ENCODE data around the gene RMC1.

RMC1 gene

DNA sequence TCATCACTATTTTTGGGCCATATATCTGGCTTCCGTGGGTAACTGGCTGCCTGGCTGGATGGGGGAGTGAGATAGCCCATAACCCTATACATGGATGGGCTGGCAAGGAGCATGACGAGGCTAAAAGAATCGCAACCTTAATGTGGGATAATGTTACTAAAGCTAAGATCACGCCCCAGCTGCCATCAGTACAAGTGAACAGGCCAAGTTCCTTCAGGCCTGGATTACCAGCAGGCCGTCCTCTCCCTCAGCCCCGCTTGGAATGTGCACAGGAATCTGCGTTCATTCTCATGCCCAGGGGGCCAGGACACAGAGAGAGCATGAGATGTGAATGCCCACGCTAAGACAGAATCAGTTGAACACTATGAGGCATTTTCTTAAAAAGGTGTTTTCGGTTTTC lies 34.7 kb downstream of the RMC1 start:
- FAIRE-seq (no peak), DNase-seq (ENCODE audit: insufficient read length) (no peak)
- no peak for TF ChIP-seq POLR2A (IDR thresholded peaks at IDR 0.05; ENCODE audit: low read depth, low read length)
- TF ChIP-seq TAF1 (IDR thresholded peaks at IDR 0.05; ENCODE audit: borderline replicate concordance, low read depth, low read length), result no peak
- TF ChIP-seq POLR2AphosphoS5 (IDR thresholded peaks at IDR 0.05; ENCODE audit: low read depth, low read length), result no peak

DNA sequence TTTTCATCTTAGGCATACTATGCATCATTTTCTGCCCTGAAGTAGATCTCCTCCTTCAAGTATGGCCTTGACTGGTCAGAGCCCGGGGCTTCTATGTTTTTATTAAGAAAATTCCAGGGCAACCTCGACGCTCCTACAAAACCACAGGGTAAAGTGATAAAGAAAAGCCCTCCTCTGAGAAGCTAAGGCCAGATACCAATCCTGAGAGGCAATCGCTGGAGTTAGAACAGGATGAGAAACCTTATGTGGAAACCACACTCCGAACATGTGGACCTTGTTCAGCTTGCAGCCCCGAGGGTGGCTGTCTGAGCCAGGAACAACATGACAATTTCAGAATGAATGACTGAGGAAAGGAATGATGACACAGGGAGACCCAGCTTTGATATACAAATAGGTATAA lies 35.6 kb downstream of the RMC1 start:
- no peak for DNase-seq (ENCODE audit: insufficient read length)
- FAIRE-seq, result no peak
- TF ChIP-seq POLR2AphosphoS5 (IDR thresholded peaks at IDR 0.05; ENCODE audit: low read depth, low read length) (no peak), POLR2A (IDR thresholded peaks at IDR 0.05; ENCODE audit: low read depth, low read length) (no peak), TAF1 (IDR thresholded peaks at IDR 0.05; ENCODE audit: borderline replicate concordance, low read depth, low read length) (no peak)

DNA sequence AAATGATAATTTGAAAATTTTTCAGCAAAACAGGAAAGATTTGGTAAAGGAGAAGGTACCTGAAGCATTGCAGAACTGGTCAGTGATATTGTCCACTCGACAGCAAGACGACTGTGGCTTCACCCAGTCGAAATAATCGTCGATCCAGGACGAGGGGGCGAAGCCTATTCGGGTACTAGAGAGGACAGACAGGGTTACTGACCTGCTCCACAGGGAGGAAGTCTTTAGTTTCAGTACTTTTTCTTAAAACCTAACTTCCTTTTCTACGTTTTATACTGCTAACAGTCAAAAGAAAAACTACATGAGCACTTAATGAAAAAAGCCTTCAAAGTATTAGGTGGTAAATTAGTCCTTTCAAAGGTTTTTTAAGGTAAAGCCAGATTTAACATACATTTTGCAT lies 36.0 kb downstream of the RMC1 start:
- TF ChIP-seq POLR2AphosphoS5 (IDR thresholded peaks at IDR 0.05; ENCODE audit: low read depth, low read length) (no peak), POLR2A (IDR thresholded peaks at IDR 0.05; ENCODE audit: low read depth, low read length) (no peak), TAF1 (IDR thresholded peaks at IDR 0.05; ENCODE audit: borderline replicate concordance, low read depth, low read length) (no peak)
- no peak for DNase-seq (ENCODE audit: insufficient read length)
- FAIRE-seq, result no peak

DNA sequence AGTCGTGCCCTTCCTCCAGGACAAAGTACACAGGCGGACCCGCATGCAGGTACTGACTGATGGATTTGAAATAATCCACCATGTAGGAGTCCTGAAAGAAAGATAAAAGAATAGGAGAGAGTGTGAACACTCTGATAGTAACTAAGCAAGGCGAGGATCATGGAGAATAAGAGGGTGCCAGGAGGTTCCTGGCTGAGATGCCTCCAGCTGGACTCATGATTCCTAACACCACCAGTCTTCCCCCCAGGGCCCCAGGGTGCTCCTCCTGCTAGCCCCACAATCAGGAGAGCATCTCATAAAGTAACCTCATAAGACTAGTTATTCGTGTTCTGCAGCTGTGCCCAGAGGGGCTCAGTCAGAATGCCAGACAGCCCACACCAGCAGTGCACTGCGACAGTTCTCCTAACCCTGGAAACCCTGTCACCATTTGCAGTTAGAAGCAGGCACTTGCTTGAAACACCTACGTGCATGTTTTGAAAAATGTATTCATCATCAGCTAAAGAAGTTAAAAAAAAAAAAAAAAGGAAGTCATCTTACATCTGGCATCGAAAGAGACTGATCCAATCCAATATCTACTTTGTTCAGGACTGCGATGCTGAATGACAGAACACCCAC lies 36.7 kb downstream of the RMC1 start:
- no peak for FAIRE-seq
- no peak for DNase-seq (ENCODE audit: insufficient read length)
- TF ChIP-seq POLR2A (IDR thresholded peaks at IDR 0.05; ENCODE audit: low read depth, low read length) (no peak), POLR2AphosphoS5 (IDR thresholded peaks at IDR 0.05; ENCODE audit: low read depth, low read length) (no peak), TAF1 (IDR thresholded peaks at IDR 0.05; ENCODE audit: borderline replicate concordance, low read depth, low read length) (no peak)

DNA sequence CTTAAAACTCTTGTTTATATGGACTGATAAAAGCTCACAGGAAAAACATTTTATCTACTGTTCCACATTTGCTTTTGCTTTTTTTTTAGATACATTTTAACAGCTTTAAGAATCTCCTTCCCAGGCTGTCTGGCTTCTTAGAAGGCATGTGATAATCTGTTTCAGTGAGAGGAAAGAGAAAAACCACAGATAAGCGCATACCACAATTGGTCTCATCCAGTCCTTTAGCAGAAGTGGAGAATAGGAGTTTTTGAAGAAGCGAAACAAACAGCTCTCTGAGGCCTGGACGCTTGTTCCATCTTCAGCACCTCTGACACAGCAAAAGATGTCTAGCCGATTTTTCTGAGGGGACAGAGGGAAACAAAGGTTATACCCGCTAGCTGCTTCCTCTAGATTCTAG lies 37.6 kb downstream of the RMC1 start:
- DNase-seq (ENCODE audit: insufficient read length) (no peak), FAIRE-seq (no peak)
- TF ChIP-seq TAF1 (IDR thresholded peaks at IDR 0.05; ENCODE audit: borderline replicate concordance, low read depth, low read length) (no peak), POLR2A (IDR thresholded peaks at IDR 0.05; ENCODE audit: low read depth, low read length) (no peak)

DNA sequence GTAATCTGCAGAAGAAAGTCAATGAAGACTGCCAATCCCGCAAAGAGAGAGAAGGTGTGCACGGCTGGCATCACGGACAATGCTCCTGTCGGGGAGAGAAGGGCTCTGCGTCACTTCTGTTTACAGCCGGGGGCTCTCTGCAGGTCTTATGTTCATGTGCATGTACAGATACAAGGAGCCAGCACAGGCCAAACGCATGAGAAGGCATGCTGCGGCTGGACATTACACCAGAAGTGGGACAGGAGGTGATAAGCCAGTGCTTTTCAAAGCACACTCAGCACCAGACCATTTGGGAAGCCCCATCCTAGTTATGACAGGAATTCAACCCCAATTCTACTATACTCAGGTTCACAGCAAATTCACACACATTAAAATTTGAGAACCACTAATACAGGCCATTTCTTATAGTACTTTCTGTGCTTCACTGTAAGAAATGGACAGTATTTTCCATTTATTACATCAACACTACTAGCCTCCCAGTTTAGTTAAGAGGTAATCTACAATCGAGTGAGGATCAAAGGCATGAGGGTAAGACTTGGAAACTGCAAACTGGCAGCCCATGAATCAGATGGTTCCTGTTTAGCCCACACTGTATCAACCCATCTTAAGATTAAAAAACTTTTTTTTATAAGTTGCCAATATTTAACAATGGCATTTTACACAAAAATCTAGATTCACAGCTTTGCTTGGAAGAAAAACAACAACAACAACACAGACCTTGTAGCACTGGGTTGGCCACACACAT lies 38.2 kb downstream of the RMC1 start:
- DNase-seq (ENCODE audit: insufficient read length) (no peak), FAIRE-seq (no peak)
- TF ChIP-seq TAF1 (IDR thresholded peaks at IDR 0.05; ENCODE audit: borderline replicate concordance, low read depth, low read length) (no peak), POLR2AphosphoS5 (IDR thresholded peaks at IDR 0.05; ENCODE audit: low read depth, low read length) (no peak), POLR2A (IDR thresholded peaks at IDR 0.05; ENCODE audit: low read depth, low read length) (no peak)

DNA sequence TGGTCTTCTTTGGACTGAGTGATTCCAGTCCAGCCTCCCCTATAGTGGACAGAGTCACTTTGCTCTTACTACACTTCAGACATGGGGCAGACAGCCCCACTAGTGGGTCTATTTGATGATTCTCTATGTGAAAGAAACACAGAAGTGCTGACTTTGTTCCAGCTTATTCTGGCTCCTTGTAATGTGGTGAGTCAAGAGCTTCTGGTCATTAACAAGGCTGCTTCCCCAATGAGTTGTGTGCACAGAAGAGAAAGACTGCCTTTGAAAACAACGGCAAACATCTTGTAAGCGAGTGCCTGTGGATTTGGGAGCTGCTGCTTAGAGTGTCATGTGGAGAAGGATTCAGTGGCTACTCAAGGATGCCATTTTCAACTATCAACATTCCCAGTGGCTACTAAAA lies 39.1 kb downstream of the RMC1 start:
- TF ChIP-seq POLR2AphosphoS5 (IDR thresholded peaks at IDR 0.05; ENCODE audit: low read depth, low read length) (no peak), POLR2A (IDR thresholded peaks at IDR 0.05; ENCODE audit: low read depth, low read length) (no peak), TAF1 (IDR thresholded peaks at IDR 0.05; ENCODE audit: borderline replicate concordance, low read depth, low read length) (no peak)
- no peak for DNase-seq (ENCODE audit: insufficient read length)
- no peak for FAIRE-seq

DNA sequence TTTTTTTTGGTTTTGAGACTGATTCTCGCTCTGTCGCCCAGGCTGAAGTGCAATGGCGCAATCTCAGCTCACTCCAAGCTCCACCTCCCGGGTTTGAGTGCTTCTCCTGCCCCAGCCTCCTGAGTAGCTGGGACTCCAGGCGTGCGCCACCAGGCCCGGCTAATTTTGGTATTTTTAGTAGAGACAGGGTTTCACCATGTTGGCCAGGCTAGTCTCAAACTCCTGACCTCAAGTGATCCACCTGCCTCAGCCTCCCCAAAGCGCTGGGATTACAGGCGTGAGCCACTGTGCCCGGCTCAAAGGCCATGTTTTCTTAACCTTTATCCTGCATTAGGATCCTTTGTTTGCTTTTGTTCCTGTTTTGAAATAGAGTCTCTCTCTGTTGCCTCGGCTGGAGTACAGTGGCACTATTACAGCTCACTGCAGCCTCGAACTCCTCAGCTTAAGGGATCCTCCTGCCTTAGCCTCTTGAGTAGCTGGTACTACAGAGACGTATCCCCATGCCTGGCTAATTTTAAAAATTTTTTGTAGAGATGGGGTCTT lies 42.0 kb downstream of the RMC1 start:
- FAIRE-seq (no peak), DNase-seq (ENCODE audit: insufficient read length) (no peak)
- TF ChIP-seq POLR2AphosphoS5 (IDR thresholded peaks at IDR 0.05; ENCODE audit: low read depth, low read length) (no peak), POLR2A (IDR thresholded peaks at IDR 0.05; ENCODE audit: low read depth, low read length) (no peak), TAF1 (IDR thresholded peaks at IDR 0.05; ENCODE audit: borderline replicate concordance, low read depth, low read length) (no peak)

DNA sequence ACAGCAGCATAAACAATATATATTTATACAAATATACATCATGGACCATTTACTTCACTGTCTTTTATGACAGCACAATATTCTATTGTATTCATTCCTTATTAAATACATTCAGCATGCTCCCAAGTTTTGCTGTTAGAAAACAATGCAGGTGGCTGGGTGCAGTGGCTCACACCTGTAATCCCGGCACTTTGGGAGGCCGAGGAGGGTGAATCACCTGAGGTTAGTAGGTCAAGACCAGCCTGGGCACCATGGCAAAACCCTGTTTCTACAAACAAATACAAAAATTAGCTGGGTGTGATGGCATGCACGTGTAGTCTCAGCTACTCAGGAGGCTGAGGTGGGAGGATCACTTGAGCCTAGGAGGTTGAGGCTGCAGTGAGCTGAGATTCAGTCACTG lies 44.0 kb downstream of the RMC1 start:
- TF ChIP-seq POLR2AphosphoS5 (IDR thresholded peaks at IDR 0.05; ENCODE audit: low read depth, low read length) (no peak), POLR2A (IDR thresholded peaks at IDR 0.05; ENCODE audit: low read depth, low read length) (no peak), TAF1 (IDR thresholded peaks at IDR 0.05; ENCODE audit: borderline replicate concordance, low read depth, low read length) (no peak)
- DNase-seq (ENCODE audit: insufficient read length) (no peak), FAIRE-seq (no peak)

DNA sequence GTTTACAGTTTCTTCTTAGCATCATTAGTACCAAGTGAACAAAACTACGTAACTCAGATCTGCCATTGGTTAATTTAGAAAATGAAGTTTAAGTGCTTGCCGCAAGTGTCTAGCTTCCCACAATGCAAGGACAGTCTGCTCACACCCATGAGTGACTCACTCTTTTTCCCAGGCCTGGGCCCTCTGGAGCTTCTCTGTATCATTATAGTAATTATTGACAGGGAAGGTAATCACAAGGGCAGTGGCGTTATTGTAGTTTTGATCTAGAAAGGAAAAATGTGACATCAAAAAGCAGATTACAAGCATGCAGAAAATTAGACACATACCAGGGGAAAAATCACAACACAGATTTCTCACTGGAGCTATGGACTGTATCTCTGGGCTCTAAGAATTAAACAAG lies 44.5 kb downstream of the RMC1 start:
- TF ChIP-seq TAF1 (IDR thresholded peaks at IDR 0.05; ENCODE audit: borderline replicate concordance, low read depth, low read length) (no peak), POLR2AphosphoS5 (IDR thresholded peaks at IDR 0.05; ENCODE audit: low read depth, low read length) (no peak), POLR2A (IDR thresholded peaks at IDR 0.05; ENCODE audit: low read depth, low read length) (no peak)
- DNase-seq (ENCODE audit: insufficient read length), result no peak
- no peak for FAIRE-seq

DNA sequence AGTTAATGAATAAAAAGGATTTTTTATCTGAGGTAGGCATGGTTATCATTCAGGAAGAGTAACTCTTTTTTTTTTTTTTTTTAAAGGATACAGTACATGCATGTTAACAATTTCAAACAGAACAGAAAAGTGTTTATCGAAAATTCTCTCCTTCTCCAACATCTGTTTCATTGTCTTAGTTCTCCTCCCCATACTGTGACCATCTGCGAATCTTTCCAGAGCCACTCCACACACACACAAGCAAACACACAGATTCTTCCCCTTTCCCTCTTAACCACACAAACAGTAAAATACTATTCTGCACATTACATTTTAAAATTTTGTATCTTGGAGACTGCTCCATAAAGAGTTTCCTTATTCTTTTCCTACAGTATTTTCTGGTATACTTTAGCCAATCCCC lies 45.0 kb downstream of the RMC1 start:
- no peak for TF ChIP-seq TAF1 (IDR thresholded peaks at IDR 0.05; ENCODE audit: borderline replicate concordance, low read depth, low read length)
- TF ChIP-seq POLR2AphosphoS5 (IDR thresholded peaks at IDR 0.05; ENCODE audit: low read depth, low read length), result no peak
- TF ChIP-seq POLR2A (IDR thresholded peaks at IDR 0.05; ENCODE audit: low read depth, low read length), result no peak
- no peak for FAIRE-seq
- DNase-seq (ENCODE audit: insufficient read length), result no peak

DNA sequence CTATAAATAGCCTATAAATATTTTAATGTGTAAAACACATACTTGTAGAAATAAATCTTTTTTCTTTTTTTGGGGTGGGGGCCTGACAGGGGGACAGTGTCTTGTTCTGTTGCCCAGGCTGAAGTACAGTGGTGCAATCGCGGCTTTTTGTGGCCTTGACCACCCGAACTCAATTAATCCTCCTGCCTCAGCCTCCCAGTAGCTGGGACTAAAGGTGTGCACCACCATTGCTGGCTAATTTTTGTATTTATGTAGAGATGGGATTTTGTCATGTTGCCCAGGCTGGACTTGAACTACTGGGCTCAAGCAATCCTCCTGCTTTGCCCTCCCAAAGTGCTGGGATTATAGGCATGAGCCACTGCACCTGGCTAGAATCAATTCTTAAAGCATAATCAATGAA lies 45.4 kb downstream of the RMC1 start:
- TF ChIP-seq POLR2A (IDR thresholded peaks at IDR 0.05; ENCODE audit: low read depth, low read length) (no peak), TAF1 (IDR thresholded peaks at IDR 0.05; ENCODE audit: borderline replicate concordance, low read depth, low read length) (no peak), POLR2AphosphoS5 (IDR thresholded peaks at IDR 0.05; ENCODE audit: low read depth, low read length) (no peak)
- DNase-seq (ENCODE audit: insufficient read length) (no peak), FAIRE-seq (no peak)

Data from GM12892 (cell line).